AG10803 (cell line): Measurements from ENCODE around the gene TTBK1.

Source experiments
- DNase-seq: peaks from one replicate; pipeline ENCODE4 v3.0.0; 2010; ENCODE audit warnings: low read depth
- H3K4me3 ChIP-seq: 2 replicates; pipeline ENCODE4 v1.5.1; 2011; ENCODE audit warnings: mild to moderate bottlenecking, low read length, control low read depth
- CTCF ChIP-seq: conservative IDR thresholded peaks from 2 replicates; pipeline ENCODE4 v1.5.1; 2011; ENCODE audit warnings: mild to moderate bottlenecking, low read length, control low read depth, inconsistent platforms

Gene TTBK1

GRCh38 chr6:43231735-43232450 lies 11.4 kb upstream of the TTBK1 start:
- no peak for TF ChIP-seq CTCF
- no peak for DNase-seq

GRCh38 chr6:43235841-43236240 lies 7.4 kb upstream of the TTBK1 start:
- H3K4me3 ChIP-seq: no peak overlapping the region
- TF ChIP-seq CTCF: no peak
- no peak for DNase-seq

More at GRCh38 chr6:43231735-43232450, 11.4 kb upstream of the TTBK1 start:
- no peak overlapping the region for H3K4me3 ChIP-seq

GRCh38 chr6:43239054-43239453 lies 4.2 kb upstream of the TTBK1 start:
- DNase-seq: no peak
- H3K4me3 ChIP-seq: no peak overlapping the region
- no peak for TF ChIP-seq CTCF

- no peak overlapping the region for H3K4me3 ChIP-seq
Observed at GRCh38 chr6:43240950-43241349, 2.3 kb upstream of the TTBK1 start.

GRCh38 chr6:43241446-43241845 lies 1.8 kb upstream of the TTBK1 start:
- TF ChIP-seq CTCF: no peak
- H3K4me3 ChIP-seq: no peak overlapping the region
- no peak for DNase-seq

More at GRCh38 chr6:43240950-43241349, 2.3 kb upstream of the TTBK1 start:
- TF ChIP-seq CTCF: no peak
- no peak for DNase-seq

- DNase-seq: no peak
- no peak overlapping the region for H3K4me3 ChIP-seq
- no peak for TF ChIP-seq CTCF
Observed at GRCh38 chr6:43243664-43244321, 512 bp downstream of the TTBK1 start.
